Endometrial microvascular endothelial cells (primary cell): ENCODE results near the gene PDZD4. TPM values are rescaled to one million over a fixed set of nuclear protein-coding genes. Genes with fewer than 3 reads are reported as not detected.
"Not testable (repeated sequence)": the region's sequence is repeated elsewhere in the genome, so short reads cannot be mapped to it uniquely, and the experiment has no call there.

Source experiments
- in situ Hi-C: cut with HindIII; loops from 2 replicates; pipeline ENCODE4 v1.10.0; 2017; ENCODE audit warnings: low sequenced_read_pairs, low pct_unique_long_range_greater_than_20kb; ENCODE audit errors: inconsistent ontology term
- total RNA-seq: library from RNA; depleted of rRNA; stranded (reverse); fragments of >200 nt; gene quantifications from one replicate; pipeline ENCODE4 v1.2.3, GENCODE V29; 2015; ENCODE audit errors: inconsistent ontology term

The PDZD4 gene
- total RNA-seq, 1 donor from 2014 or later, result not detected

DNA sequence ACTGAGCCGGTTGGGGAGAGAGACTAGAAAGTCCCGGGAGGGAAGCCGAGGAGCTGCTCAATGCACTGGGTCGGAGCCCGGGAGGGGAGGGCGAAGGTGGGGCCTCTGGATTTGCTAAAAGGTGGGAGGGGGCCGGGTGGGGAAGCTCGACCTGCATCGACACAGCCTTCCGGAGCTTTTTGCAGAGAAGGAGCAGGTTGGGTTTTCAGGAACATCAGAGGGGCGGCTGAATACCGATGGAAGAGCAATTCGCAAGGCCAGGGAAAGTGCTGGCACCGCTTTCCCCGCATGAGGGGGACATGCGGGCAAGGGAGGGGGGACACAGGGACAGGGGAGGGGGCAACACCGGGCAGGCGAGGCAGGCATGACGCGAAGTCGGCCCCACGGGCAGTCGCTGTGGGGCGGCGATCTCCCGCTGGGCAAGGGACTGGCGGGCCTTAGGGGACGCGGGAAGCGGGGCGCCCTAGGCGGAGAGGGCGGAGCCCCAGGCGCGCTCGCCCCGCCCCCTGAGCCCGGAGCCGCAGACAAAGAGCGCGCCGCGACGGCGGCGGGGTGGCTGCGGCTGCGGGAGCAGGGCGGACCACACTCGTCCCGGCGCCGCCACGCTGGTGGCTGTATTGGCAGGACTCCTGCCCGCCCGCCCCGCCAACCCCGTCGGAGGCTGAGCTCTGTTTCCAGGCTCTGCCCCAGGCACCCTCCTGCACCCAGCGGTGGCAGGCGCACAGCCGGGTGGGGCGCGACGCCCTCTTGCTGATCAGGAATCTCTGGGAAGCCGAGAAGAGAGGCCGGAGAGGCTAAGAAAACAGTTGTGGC lies 11.6 kb downstream of the PDZD4 start:
- in situ Hi-C loops, result no loop called here

DNA sequence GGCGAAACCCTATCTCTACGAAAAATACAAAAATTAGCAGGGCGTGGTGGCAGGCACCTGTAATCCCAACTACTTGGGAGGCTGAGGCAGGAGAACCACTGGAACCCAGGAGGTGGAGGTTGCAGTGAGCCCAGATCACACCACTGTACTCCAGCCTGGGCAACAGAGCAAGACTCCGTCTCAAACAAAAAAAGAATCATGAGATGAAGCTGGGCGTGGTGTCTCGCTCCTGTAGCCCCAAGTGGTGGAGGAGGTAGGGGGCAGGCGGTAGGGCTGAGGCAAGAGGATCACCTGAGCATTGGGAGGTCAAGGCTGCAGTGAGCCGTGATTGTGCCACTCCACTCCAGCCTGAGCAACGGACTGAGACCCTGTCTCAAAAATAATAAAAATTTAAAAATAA lies 12.3 kb downstream of the PDZD4 start:
- in situ Hi-C loops, result not testable (repeated sequence)

- in situ Hi-C loops, result no loop called here
These were observed 13.3 kb downstream of the PDZD4 start for GRCh38 chrX:153816831-153817690.

DNA sequence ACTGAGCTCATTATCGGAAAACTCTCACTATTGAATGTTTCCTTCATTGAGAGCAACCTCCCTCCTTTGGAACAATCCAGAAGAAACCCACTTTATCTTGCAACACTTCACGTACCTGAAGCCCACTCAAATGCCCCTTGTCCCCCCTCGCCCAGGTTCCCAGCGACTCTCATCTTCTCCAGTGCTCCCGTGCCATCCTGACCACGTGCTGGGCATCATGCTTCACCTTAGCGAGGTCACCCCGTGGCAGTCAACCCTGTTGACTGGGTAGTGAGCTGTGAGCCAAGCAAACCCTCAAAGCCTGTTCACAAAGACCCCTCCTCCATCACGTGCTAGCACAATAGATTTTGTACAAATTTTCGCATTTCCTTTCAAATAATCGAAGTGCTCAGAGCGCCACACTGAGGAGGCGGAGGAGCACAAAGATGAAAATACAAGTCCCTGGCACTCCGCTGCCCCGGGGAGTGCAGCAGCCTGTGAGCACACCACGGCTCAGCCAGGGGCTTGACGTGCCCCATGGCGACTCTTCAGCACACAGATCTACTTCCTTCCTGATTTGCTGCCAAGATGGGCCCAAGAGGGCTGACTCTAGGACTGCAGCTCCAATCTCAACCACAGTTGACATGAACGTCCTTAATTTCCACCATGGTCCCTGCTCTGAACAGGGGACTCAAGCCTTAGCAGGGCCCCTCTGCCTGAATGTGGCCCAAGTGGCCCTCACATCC lies 15.6 kb downstream of the PDZD4 start:
- in situ Hi-C loops, result no loop called here

DNA sequence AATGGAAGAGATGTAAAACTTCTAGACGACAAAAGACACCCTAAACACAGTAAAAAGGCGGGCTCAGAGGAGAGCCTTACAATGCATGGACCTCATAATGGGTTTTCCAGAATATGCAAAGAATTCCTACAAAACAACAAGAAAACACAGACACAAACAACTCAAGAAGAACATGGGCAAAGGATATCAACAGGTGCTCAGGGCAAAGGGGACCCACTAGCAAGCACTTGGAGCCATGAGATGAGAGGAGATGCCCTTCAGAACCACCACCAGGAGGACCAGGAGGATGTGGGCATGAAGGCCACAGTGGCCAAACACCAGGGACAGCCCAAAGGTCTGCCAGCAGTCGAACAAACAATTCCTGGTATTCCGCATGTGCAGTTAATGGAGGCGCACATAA lies 17.2 kb downstream of the PDZD4 start:
- in situ Hi-C loops, result no loop called here

DNA sequence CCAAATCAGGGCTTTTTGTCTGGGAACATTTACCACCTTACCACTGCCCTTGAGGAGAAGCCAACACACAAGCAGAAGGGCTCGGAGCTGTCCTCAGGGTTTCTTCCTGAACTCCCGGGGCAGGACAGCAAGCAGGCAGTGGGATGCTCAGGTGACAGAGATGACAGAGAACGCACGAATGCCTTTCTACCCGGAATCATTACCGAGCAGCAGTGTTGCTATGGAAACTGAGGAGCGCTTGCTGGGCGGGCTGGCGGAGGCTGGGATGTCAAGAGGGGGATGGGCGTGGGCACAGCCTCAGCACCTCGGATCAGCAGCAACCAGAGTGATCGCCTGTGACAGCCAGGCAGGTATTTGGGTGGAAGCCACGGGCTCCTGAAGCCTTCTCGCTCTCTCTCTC lies 18.1 kb downstream of the PDZD4 start:
- in situ Hi-C loops, result no loop called here

DNA sequence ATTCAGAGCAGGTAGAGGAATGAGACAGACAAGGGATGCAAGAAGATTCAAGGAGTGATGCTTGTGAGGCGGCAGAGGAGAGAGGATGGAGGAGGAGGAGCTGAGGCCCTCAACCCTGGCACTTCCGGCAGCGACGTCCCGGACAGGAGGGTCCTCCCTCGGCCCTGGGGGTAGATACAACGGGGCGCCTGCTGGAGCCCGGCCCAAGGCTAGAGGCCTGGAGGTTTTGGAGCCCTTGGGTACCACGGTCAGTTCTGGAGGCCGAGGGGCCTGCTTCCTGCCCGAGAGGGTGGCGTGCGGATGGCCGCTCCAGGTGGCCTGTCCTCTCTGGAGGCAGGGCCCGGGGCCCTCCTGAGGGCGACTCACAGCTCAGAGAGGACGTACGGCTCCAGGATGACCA lies 22.4 kb downstream of the PDZD4 start:
- in situ Hi-C loops, result no loop called here

GRCh38 chrX:153806999-153807575 lies 23.3 kb downstream of the PDZD4 start:
- in situ Hi-C loops, result no loop called here

DNA sequence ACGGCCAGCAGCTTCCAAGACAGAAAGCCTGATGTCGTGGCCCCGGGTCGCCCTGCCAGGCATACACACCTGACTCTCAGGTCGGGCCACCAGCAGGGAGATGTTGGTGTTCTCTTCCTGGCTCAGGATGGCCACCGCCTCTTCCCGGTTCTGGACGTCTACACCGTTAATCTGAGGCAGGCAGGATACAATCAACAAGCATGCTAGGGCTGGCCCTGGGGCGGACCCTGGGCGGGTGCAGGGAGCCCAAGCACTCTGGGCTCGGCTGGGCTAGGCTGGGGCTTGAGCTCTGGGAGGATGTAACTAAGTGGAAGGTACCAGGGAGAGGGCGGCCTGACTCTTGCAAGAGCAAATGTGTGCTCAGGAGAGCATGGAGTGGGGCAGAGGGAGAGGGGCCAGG lies 24.9 kb downstream of the PDZD4 start:
- in situ Hi-C loops, result no loop called here

DNA sequence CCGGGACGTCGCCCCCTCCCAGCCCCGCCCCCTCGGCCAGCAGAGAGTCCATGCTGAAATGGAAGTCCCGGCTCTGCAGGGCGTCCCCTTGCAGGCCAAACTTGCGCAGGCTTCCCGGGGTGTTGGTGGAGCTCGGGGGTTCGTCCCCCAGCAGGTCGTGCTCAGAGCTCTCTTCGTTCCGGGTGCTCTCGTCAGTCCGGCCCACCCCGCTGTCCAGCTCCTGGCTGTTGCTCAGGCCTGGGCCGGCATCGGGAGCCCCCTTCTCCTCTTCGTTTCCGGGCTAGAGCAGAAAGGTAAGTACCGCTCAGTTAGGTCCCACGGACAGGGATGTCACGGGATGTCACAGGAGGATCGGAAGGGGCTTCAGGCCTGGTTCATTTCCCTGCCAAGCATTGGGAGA lies 25.7 kb downstream of the PDZD4 start:
- in situ Hi-C loops, result no loop called here

- in situ Hi-C loops, result no loop called here
These were observed 26.2 kb downstream of the PDZD4 start for GRCh38 chrX:153804100-153804595.

- in situ Hi-C loops, result no loop called here
These were observed 26.9 kb downstream of the PDZD4 start for GRCh38 chrX:153803211-153804099.

- in situ Hi-C loops, result no loop called here
These were observed 27.8 kb downstream of the PDZD4 start for GRCh38 chrX:153802513-153803045.

DNA sequence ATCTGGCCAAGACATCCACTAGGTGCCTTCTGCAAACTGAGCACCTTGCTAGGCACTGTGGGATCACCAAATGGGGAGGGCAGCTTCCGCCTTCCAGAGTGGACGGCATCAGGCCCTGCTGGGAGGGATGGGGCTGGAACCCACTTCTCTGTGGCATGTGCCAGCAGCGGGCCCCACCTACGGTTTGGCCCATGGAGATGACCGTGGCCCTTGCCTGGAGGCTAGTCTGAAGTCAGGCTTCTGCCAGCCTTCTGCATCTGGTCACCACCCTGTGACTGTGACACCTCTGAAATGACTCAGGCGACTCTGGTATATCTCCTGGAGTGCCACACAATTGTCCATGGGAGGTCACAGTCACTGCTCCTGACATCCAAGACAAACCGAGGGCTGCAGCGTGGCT lies 28.7 kb downstream of the PDZD4 start:
- in situ Hi-C loops, result no loop called here

DNA sequence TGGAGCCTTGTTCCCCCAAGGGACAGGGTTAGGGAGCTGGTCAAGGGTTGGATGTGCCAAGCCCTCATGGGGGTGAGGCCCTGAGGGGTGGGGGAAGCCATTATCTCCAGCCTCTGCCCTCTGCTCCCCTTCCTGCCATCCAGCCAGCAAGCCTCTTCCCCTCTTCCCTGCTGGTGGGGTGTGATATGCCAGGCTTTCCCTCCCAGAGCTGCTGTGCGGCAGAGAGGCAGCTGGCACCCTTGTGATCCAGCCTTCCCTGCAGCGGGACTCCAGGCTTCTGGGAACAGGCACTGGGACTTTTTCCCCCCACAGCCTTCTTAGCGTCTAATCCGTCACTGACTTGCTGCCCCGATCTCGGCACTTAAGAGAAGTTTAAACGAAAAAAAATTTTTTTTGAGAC lies 29.6 kb downstream of the PDZD4 start:
- in situ Hi-C loops, result no loop called here

DNA sequence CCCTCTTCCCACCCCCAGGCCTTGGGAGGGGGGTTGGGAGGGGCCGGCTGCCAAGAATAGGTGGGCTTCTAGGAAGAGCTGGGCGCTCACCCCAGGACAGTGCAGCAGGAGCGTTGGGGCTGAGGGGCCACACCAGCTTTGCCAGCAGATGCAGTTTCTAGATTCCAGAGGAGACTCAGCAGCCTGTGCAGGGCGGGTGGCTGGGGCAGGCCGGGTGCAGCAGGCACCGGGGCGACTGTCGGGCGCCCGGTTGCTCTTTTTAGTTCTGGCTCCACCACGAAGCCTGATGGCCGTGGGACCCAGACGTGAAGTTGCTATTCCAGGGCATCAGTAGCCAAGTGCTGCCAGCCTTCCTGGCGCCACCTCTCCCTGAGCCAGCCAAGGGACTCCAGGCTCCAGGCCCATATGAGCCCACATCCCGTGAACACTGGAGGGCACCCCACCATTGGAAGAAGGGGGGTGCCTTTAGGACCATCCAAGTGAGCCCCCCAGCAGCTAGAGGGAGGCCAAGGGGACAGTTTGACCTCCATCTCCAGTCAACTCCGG lies 30.1 kb downstream of the PDZD4 start:
- in situ Hi-C loops, result no loop called here

DNA sequence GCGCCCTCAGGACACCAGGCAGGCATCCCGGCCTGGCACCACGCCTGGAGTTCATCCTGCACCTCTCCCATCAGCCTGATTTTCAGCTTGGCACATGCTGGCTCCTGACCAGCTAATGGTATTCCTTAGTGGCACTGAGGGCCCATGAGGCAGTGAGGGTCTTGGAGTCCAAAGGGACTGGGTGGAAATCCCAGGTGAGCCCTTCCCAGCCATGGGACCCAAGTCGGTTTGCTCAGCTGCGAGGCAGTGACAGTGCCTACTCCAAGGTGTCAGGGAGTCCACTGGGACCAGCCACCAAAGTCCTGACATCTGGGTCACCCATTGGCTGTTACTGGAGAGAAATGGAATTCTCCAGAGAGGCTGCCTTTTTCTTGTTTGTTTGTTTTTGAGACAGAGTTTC lies 31.0 kb downstream of the PDZD4 start:
- in situ Hi-C loops, result no loop called here
